GM12878 (cell line): ENCODE measurements around the gene SPIRE2. TPM values are rescaled to one million over a fixed set of nuclear protein-coding genes. Genes with fewer than 3 reads are reported as not detected.

Experiments used
- ATAC-seq: fragments of 200-7000 bp; cut with Tn5 transposase; 3 replicates; pipeline ENCODE4 v1.9.1; 2020; ENCODE audit warnings: mild to moderate bottlenecking, moderate library complexity
- BruUV-seq: library from RNA; stranded (reverse); fragments of 400-500 nt; replicated peaks from 2 replicates; lab custom pipeline; 2021; lab: Mats Ljungman, UMichigan
- CTCF ChIA-PET: fragments of 300-600 bp; sonication (Branson Sonifier 250); formaldehyde crosslinking; extraction: SDS; loops from one replicate; lab custom pipeline; 2021; ENCODE audit warnings: inconsistent platforms; lab: Yijun Ruan, JAX
- POLR2A ChIA-PET: fragments of 350-600 bp; formaldehyde crosslinking; extraction: SDS; loops from one replicate; lab custom pipeline; 2021; ENCODE audit warnings: inconsistent platforms; lab: Charles Lee
- RAD21 ChIA-PET: fragments of 300-600 bp; sonication (Branson Sonifier 250); formaldehyde crosslinking; loops from one replicate; lab custom pipeline; 2023; ENCODE audit warnings: antibody characterized with exemption; ENCODE audit not compliant: unreplicated experiment; lab: Charles Lee
- SMC1A ChIA-PET: fragments of 300-600 bp; sonication (Branson Sonifier 250); formaldehyde crosslinking; loops from one replicate; lab custom pipeline; 2023; ENCODE audit not compliant: unreplicated experiment, uncharacterized antibody; lab: Charles Lee
- DNase-seq: peaks from one replicate; pipeline ENCODE4 v3.0.0-alpha.2; 2011; ENCODE audit warnings: low read depth, low spot score
- FAIRE-seq: peaks from 3 replicates; lab custom pipeline; 2011; peaks lifted over from hg19 to GRCh38; lab: Jason Lieb, UNC
- H2AFZ ChIP-seq: 2 replicates; pipeline ENCODE4 v1.6.0; 2011; ENCODE audit warnings: low read depth, low read length, control low read depth; ENCODE audit not compliant: control insufficient read depth
- H3K27ac ChIP-seq: 2 replicates; pipeline ENCODE4 v1.5.1; 2011; ENCODE audit warnings: control low read depth; ENCODE audit not compliant: control insufficient read depth, insufficient read depth
- H3K27me3 ChIP-seq, 2 experiments: replicated peaks in 1 of 2; 2 replicates each; pipeline versions ENCODE4 v1.6.0 to v1.6.1; 2011; ENCODE audit warnings: low read length in 1 of 2; ENCODE audit not compliant: control insufficient read depth in 2 of 2, insufficient read depth in 2 of 2
- H3K36me3 ChIP-seq, 2 experiments: 2 replicates each; pipeline ENCODE4 v1.5.1; 2011; ENCODE audit warnings: low read length in 1 of 2; ENCODE audit not compliant: control insufficient read depth in 2 of 2, insufficient read depth in 2 of 2
- H3K4me1 ChIP-seq: 2 replicates; pipeline ENCODE4 v1.6.1; 2011; ENCODE audit warnings: mild to moderate bottlenecking, low read length, moderate library complexity, mixed read lengths; ENCODE audit not compliant: control insufficient read depth, insufficient read depth
- H3K4me2 ChIP-seq: 2 replicates; pipeline ENCODE4 v1.6.0; 2011; ENCODE audit warnings: control low read depth; ENCODE audit not compliant: control insufficient read depth, insufficient read depth
- H3K4me3 ChIP-seq: fragments of 200-600 bp; sonication (generic); 2 replicates; pipeline ENCODE4 v1.5.1; 2016
- H3K79me2 ChIP-seq: 2 replicates; pipeline ENCODE4 v1.6.0; 2011; ENCODE audit warnings: low read length; ENCODE audit not compliant: control insufficient read depth, insufficient read depth
- H3K9ac ChIP-seq: 2 replicates; pipeline ENCODE4 v1.8.0; 2011; ENCODE audit warnings: low read length, control low read depth, mixed read lengths; ENCODE audit not compliant: control insufficient read depth, insufficient read depth
- H3K9me3 ChIP-seq: replicated peaks from 3 replicates; pipeline ENCODE4 v1.5.1; 2011; ENCODE audit warnings: mild to moderate bottlenecking, low read length; ENCODE audit not compliant: control insufficient read depth, insufficient read depth
- H4K20me1 ChIP-seq: 2 replicates; pipeline ENCODE4 v1.6.0; 2011; ENCODE audit not compliant: control insufficient read depth, insufficient read depth
- KDM1A ChIP-seq: fragments of 200-600 bp; sonication (generic); IDR thresholded peaks from 2 replicates; pipeline ENCODE4 v1.6.1; 2016; ENCODE audit warnings: borderline replicate concordance
- MLLT1 ChIP-seq: fragments of 450-650 bp; IDR thresholded peaks from 2 replicates; pipeline ENCODE4 v1.6.1; 2016; ENCODE audit warnings: mild to moderate bottlenecking
- PAX8 ChIP-seq: fragments of 450-650 bp; IDR thresholded peaks from 2 replicates; pipeline ENCODE4 v1.6.1; 2017; ENCODE audit warnings: mild to moderate bottlenecking, moderate library complexity
- TCF7 ChIP-seq: IDR thresholded peaks from 2 replicates; pipeline ENCODE4 v1.6.1; 2014; ENCODE audit warnings: antibody characterized with exemption, borderline replicate concordance
- ZNF207 ChIP-seq: fragments of 450-650 bp; IDR thresholded peaks from 2 replicates; pipeline ENCODE4 v1.6.1; 2014; ENCODE audit warnings: antibody characterized with exemption, mild to moderate bottlenecking, borderline replicate concordance
- ZZZ3 ChIP-seq: IDR thresholded peaks from 2 replicates; pipeline ENCODE4 v1.6.1; 2011; ENCODE audit warnings: low read depth; ENCODE audit not compliant: control insufficient read depth, insufficient read length
- WGBS: methylation state at CpG from one replicate; pipeline ENCODE4 v1.1.6; 2016; ENCODE audit warnings: low lambda C conversion rate; ENCODE audit not compliant: insufficient replicate concordance, insufficient coverage; ENCODE audit errors: missing lambda C conversion rate; 5-methylcytosine and 5-hydroxymethylcytosine counted together
- in situ Hi-C: fragments of 300-500 bp; cut with MboI; formaldehyde crosslinking; loops from 9 replicates; pipeline ENCODE4 v1.14.3; 2018; ENCODE audit warnings: mixed read lengths
- intact Hi-C: fragments of 100-400 bp; cut with micrococcal nuclease; formaldehyde crosslinking; loops from one replicate; pipeline ENCODE4 v1.14.2; 2022; ENCODE audit not compliant: unreplicated experiment
- polyA plus RNA-seq, 11 experiments: library from polyadenylated mRNA; depleted of rRNA in 4 of 11; unstranded in 6 of 11; stranded (reverse) in 5 of 11; fragments of >200 nt; fragmentation: Nextera tagmentation in 4 of 11; fragmentation: Illumina TruSeq in 1 of 11; extraction: Ambion mirVana in 4 of 11; extraction: Trizol in 1 of 11; gene quantifications; 1 replicate in 1 of 11; 2 replicates in 10 of 11; pipeline versions ENCODE4 v1.2.1 to v1.2.3, GENCODE V29; 2011 to 2016; ENCODE audit warnings: inconsistent platforms in 2 of 11, missing spikeins in 2 of 11, low read depth in 1 of 11
- total RNA-seq, 4 experiments: library from RNA; depleted of rRNA in 3 of 4; stranded (reverse); fragments of >200 nt in 3 of 4; fragmentation: Illumina TruSeq in 1 of 4; extraction: Trizol in 1 of 4; gene quantifications; 2 replicates each; pipeline versions ENCODE4 v1.2.1 to v1.2.3, GENCODE V29; 2013 to 2021

SPIRE2 gene
- total and polyA plus RNA-seq, 10 of the 15 experiments (the other 5 are each of a cell fraction or from before 2014, with no cell fraction given) = 0.03 to 0.64 (median 0.27) TPM; not detected in 1

GRCh38 chr16:89870440-89870839 lies 42.2 kb downstream of the SPIRE2 start:
- Histone ChIP-seq H3K4me3 (no peak overlapping the region), H3K79me2 (peaks cover 18% of the 10 kb centered on the region), H3K9me3 (peaks cover 1% of the 10 kb centered on the region; the same call in 2 of the 3 replicates), H4K20me1 (peaks cover 3% of the 10 kb centered on the region), H3K27me3 (no peaks in the 10 kb centered on the region), H2AFZ (no peak overlapping the region), H3K4me2 (no peak overlapping the region), H3K36me3 (peaks cover 0 to 3% of the 10 kb centered on the region in 2 experiments; a peak in 1 of 4 replicates), H3K4me1 (peaks cover 15% of the 10 kb centered on the region), H3K9ac (no peak overlapping the region), H3K27ac (no peak overlapping the region)
- WGBS = 85% methylated on average over 6 of the region's 6 CpGs
- ChIA-PET RAD21 (no interaction called here), POLR2A (interaction anchor here (4.1 kb wide), 1 partner anchor 8 kb away, joined by 49 read pairs; no protein-coding TSS in a partner anchor), SMC1A (no interaction called here), CTCF (interaction anchor here (1.1 to 3.5 kb wide), 2 partner anchors 10 to 164 kb away, joined by 3 to 19 read pairs; no protein-coding TSS in a partner anchor)
- intact Hi-C loops = no loop called here
- BruUV-seq = no TSS peak
- no peak for DNase-seq
- in situ Hi-C loops = no loop called here
- no peak for ATAC-seq
- FAIRE-seq = no peak
- TF ChIP-seq KDM1A (no peak), ZNF207 (no peak), TCF7 (no peak), ZZZ3 (no peak), MLLT1 (no peak), PAX8 (no peak)
